HFFc6 (cell line): ENCODE measurements around the gene SCYL1. TPM values are rescaled to one million over a fixed set of nuclear protein-coding genes. Genes with fewer than 3 reads are reported as not detected.

ENCODE experiments used
- DNase-seq: peaks from one replicate; pipeline ENCODE4 v3.0.0-alpha.2; 2018
- H3K27ac Mint-ChIP-seq: 2 replicates; pipeline ENCODE4 v1.8.0; 2020; ENCODE audit warnings: mild to moderate bottlenecking, mixed read lengths
- H3K27me3 Mint-ChIP-seq: 2 replicates; pipeline ENCODE4 v1.8.0; 2021; ENCODE audit warnings: mild to moderate bottlenecking, moderate library complexity, mixed read lengths; ENCODE audit not compliant: insufficient read depth
- H3K36me3 Mint-ChIP-seq: 2 replicates; pipeline ENCODE4 v1.8.0; 2021; ENCODE audit warnings: low read depth, mixed read lengths
- H3K4me1 Mint-ChIP-seq: 2 replicates; pipeline ENCODE4 v1.8.0; 2020; ENCODE audit warnings: low read depth, mixed read lengths
- H3K4me3 Mint-ChIP-seq: 2 replicates; pipeline ENCODE4 v1.8.0; 2020; ENCODE audit warnings: mild to moderate bottlenecking, moderate library complexity, mixed read lengths
- H3K9me3 Mint-ChIP-seq: 2 replicates; pipeline ENCODE4 v1.8.0; 2020; ENCODE audit warnings: mild to moderate bottlenecking, mixed read lengths
- total RNA-seq, 6 experiments: library from RNA; stranded (reverse); fragmentation: NEBNext Ultra II Directional; extraction: Animal tissue kit (Norgen Biotek cat#: 25700); gene quantifications; 2 replicates in 1 of 6; 3 replicates in 5 of 6; pipeline ENCODE4 v1.2.3, GENCODE V29; 2021
- TF ChIP-seq, protein P1 (sequence below): fragments of 200-600 bp; sonication (generic); IDR thresholded peaks from 2 replicates; pipeline ENCODE4 v1.5.0; 2021; ENCODE audit warnings: antibody characterized with exemption, mild to moderate bottlenecking

The SCYL1 gene
- total RNA-seq, 6 experiments from 2014 or later = 120 to 137 (median 126) TPM

DNA sequence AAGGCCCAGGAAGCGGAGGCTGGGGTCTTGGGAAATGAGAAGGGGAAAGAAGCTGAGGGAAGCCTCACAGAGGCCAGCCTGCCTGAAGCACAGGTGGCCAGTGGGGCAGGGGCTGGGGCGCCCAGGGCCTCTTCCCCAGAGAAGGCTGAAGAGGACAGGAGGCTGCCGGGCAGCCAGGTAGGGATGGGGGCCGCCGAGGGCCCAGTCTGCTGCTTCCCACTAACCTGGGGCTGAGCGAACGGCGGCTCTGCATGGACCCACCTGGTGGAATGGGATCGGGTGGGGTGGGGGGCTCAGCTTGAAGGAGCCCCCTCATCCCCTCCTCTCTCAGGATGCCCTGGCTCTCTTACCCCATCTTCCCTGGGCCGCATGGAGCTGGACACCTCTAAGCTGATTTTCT lies 58.7 kb downstream of the SCYL1 start:
- DNase-seq = no peak
- no peak overlapping the region for H3K4me3 Mint-ChIP-seq
- no peaks in the 10 kb centered on the region; the same call in 1 of the 2 replicates for H3K27me3 Mint-ChIP-seq
- peaks cover 16% of the 10 kb centered on the region for H3K36me3 Mint-ChIP-seq
- TF ChIP-seq, protein P1, sequence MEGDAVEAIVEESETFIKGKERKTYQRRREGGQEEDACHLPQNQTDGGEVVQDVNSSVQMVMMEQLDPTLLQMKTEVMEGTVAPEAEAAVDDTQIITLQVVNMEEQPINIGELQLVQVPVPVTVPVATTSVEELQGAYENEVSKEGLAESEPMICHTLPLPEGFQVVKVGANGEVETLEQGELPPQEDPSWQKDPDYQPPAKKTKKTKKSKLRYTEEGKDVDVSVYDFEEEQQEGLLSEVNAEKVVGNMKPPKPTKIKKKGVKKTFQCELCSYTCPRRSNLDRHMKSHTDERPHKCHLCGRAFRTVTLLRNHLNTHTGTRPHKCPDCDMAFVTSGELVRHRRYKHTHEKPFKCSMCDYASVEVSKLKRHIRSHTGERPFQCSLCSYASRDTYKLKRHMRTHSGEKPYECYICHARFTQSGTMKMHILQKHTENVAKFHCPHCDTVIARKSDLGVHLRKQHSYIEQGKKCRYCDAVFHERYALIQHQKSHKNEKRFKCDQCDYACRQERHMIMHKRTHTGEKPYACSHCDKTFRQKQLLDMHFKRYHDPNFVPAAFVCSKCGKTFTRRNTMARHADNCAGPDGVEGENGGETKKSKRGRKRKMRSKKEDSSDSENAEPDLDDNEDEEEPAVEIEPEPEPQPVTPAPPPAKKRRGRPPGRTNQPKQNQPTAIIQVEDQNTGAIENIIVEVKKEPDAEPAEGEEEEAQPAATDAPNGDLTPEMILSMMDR = no peak
- no peaks in the 10 kb centered on the region for H3K9me3 Mint-ChIP-seq
- H3K27ac Mint-ChIP-seq = no peak overlapping the region
- peaks cover 31% of the 10 kb centered on the region for H3K4me1 Mint-ChIP-seq

DNA sequence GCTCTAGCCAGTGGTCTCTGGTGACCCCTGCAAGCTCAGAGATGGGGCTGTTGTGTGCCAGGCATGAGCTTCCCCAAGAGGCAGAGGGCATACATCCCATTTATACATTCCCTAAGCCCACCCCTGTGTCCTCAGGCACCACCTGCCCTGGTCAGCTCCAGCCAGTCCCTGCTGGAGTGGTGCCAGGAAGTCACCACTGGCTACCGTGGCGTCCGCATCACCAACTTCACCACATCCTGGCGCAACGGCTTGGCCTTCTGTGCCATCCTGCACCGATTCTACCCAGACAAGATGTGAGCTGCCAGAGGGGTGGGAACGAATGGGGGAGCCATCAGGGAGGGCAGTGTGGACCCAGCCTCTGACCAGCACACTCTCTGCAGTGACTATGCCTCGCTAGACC lies 59.2 kb downstream of the SCYL1 start:
- DNase-seq = no peak
- peaks cover 16% of the 10 kb centered on the region for H3K36me3 Mint-ChIP-seq
- no peak overlapping the region for H3K4me3 Mint-ChIP-seq
- TF ChIP-seq, protein P1 = no peak
- no peaks in the 10 kb centered on the region; the same call in 1 of the 2 replicates for H3K27me3 Mint-ChIP-seq
- H3K4me1 Mint-ChIP-seq = peaks cover 29% of the 10 kb centered on the region
- no peaks in the 10 kb centered on the region for H3K9me3 Mint-ChIP-seq
- H3K27ac Mint-ChIP-seq = no peak overlapping the region

GRCh38 chr11:65584723-65585171 lies 59.9 kb downstream of the SCYL1 start:
- H3K27me3 Mint-ChIP-seq = no peaks in the 10 kb centered on the region; the same call in 1 of the 2 replicates
- H3K36me3 Mint-ChIP-seq = peaks cover 15% of the 10 kb centered on the region
- peaks cover 29% of the 10 kb centered on the region for H3K4me1 Mint-ChIP-seq
- H3K4me3 Mint-ChIP-seq = no peak overlapping the region
- DNase-seq = no peak
- no peak overlapping the region for H3K27ac Mint-ChIP-seq
- TF ChIP-seq, protein P1 = no peak
- H3K9me3 Mint-ChIP-seq = no peaks in the 10 kb centered on the region

GRCh38 chr11:65585396-65586246 lies 60.7 kb downstream of the SCYL1 start:
- peaks cover 14% of the 10 kb centered on the region for H3K36me3 Mint-ChIP-seq
- peak overlapping the region; percentile 66; the same call in 1 of the 2 replicates for H3K27ac Mint-ChIP-seq
- peaks cover 29% of the 10 kb centered on the region for H3K4me1 Mint-ChIP-seq
- H3K27me3 Mint-ChIP-seq = no peaks in the 10 kb centered on the region; the same call in 1 of the 2 replicates
- no peak for DNase-seq
- no peaks in the 10 kb centered on the region for H3K9me3 Mint-ChIP-seq
- no peak overlapping the region for H3K4me3 Mint-ChIP-seq
- TF ChIP-seq, protein P1 = no peak

DNA sequence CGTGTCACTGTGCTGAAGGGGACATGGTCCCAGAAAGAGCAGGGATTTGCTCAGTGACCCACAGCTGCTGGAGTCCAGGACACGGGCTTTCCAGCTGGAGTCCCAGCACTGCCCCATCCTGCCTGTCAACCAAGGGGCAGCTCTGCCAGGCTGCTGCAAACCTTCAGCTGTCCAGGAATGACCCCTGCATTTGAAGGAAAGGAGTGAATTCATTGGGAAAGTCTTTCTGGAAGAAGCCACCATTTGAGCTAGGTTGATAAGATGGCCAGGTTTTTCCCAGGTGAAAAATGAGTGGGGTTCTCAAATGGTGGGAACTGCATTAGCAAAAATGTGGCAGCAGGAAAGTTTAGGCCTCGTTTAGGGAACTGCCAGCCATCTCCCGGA lies 61.4 kb downstream of the SCYL1 start:
- Mint-ChIP-seq H3K27me3 (no peaks in the 10 kb centered on the region; the same call in 1 of the 2 replicates), H3K27ac (peak overlapping the region; percentile 66)

More for the DNA sequence above, 61.4 kb downstream of the SCYL1 start:
- Mint-ChIP-seq H3K4me1 (peaks cover 29% of the 10 kb centered on the region), H3K36me3 (peaks cover 15% of the 10 kb centered on the region), H3K4me3 (no peak overlapping the region), H3K9me3 (no peaks in the 10 kb centered on the region)
- no peak for DNase-seq
- TF ChIP-seq, protein P1 = no peak
